Measurements from ENCODE around the gene UBQLN4.

The UBQLN4 gene

GRCh38 chr1:156053768-156054499, at the start of gene UBQLN4:
Gene UBQLN4, minus strand, starts transcription at chr1:156053798. Its CDS starts 97 bp downstream, at chr1:156053701.
- Histone ChIP-seq H3K4me3 (ENCODE audit: low read depth in 1 of 2, low read length in 2 of 2) (peak within 1 kb of the TSS; percentile 98), H3K36me3 (ENCODE audit: control insufficient read depth in 1 of 2, insufficient read depth in 2 of 2, low read length in 2 of 2) (peaks cover 0 to 21% of the 10 kb centered on the region in 2 donors), H3K9ac (ENCODE audit: low read depth in 1 of 2, low read length in 2 of 2) (peak within 1 kb of the TSS; percentile 94 to 95), H3K9me3 (ENCODE audit: control insufficient read depth in 1 of 2, low read length in 2 of 2) (no peaks in the 10 kb centered on the region), H3K27me3 (ENCODE audit: control insufficient read depth in 1 of 2, insufficient read depth in 2 of 2, low read length in 2 of 2) (no peaks in the 10 kb centered on the region), H3K4me1 (ENCODE audit: control insufficient read depth in 1 of 2, insufficient read depth in 2 of 2, low read length in 2 of 2) (peaks cover 7 to 24% of the 10 kb centered on the region in 2 donors), H3K27ac (ENCODE audit: low read depth, low read length) (peak within 1 kb of the TSS; percentile 82)

GRCh38 chr1:156102633-156103511, 49.3 kb upstream of the UBQLN4 start:
- Histone ChIP-seq H3K27me3 (ENCODE audit: control insufficient read depth in 1 of 2, insufficient read depth in 2 of 2, low read length in 2 of 2) (no peaks in the 10 kb centered on the region), H3K4me3 (ENCODE audit: low read depth in 1 of 2, low read length in 2 of 2) (peak overlapping the region; percentile 25 to 36), H3K36me3 (ENCODE audit: control insufficient read depth in 1 of 2, insufficient read depth in 2 of 2, low read length in 2 of 2) (no peaks in the 10 kb centered on the region), H3K9me3 (ENCODE audit: control insufficient read depth in 1 of 2, low read length in 2 of 2) (no peaks in the 10 kb centered on the region), H3K9ac (ENCODE audit: low read depth in 1 of 2, low read length in 2 of 2) (peak overlapping the region; percentile 9 to 72), H3K4me1 (ENCODE audit: control insufficient read depth in 1 of 2, insufficient read depth in 2 of 2, low read length in 2 of 2) (peaks cover 58 to 60% of the 10 kb centered on the region in 2 donors), H3K27ac (ENCODE audit: low read depth, low read length) (peak overlapping the region; percentile 93)

GRCh38 chr1:156101880-156102279, 48.3 kb upstream of the UBQLN4 start:
- Histone ChIP-seq H3K4me3 (ENCODE audit: low read depth in 1 of 2, low read length in 2 of 2) (no peak overlapping the region), H3K36me3 (ENCODE audit: control insufficient read depth in 1 of 2, insufficient read depth in 2 of 2, low read length in 2 of 2) (no peaks in the 10 kb centered on the region), H3K27ac (ENCODE audit: low read depth, low read length) (no peak overlapping the region), H3K9me3 (ENCODE audit: control insufficient read depth in 1 of 2, low read length in 2 of 2) (no peaks in the 10 kb centered on the region), H3K4me1 (ENCODE audit: control insufficient read depth in 1 of 2, insufficient read depth in 2 of 2, low read length in 2 of 2) (peaks cover 59 to 62% of the 10 kb centered on the region in 2 donors), H3K9ac (ENCODE audit: low read depth in 1 of 2, low read length in 2 of 2) (no peak overlapping the region), H3K27me3 (ENCODE audit: control insufficient read depth in 1 of 2, insufficient read depth in 2 of 2, low read length in 2 of 2) (no peaks in the 10 kb centered on the region)

GRCh38 chr1:156100205-156100995, 46.8 kb upstream of the UBQLN4 start:
- no peak overlapping the region for H3K27ac ChIP-seq (ENCODE audit: low read depth, low read length)
- no peaks in the 10 kb centered on the region for H3K9me3 ChIP-seq (ENCODE audit: control insufficient read depth in 1 of 2, low read length in 2 of 2)
- peaks cover 58 to 65% of the 10 kb centered on the region in 2 donors for H3K4me1 ChIP-seq (ENCODE audit: control insufficient read depth in 1 of 2, insufficient read depth in 2 of 2, low read length in 2 of 2)
- H3K36me3 ChIP-seq (ENCODE audit: control insufficient read depth in 1 of 2, insufficient read depth in 2 of 2, low read length in 2 of 2): no peaks in the 10 kb centered on the region
- no peaks in the 10 kb centered on the region for H3K27me3 ChIP-seq (ENCODE audit: control insufficient read depth in 1 of 2, insufficient read depth in 2 of 2, low read length in 2 of 2)
- H3K4me3 ChIP-seq (ENCODE audit: low read depth in 1 of 2, low read length in 2 of 2): no peak overlapping the region
- H3K9ac ChIP-seq (ENCODE audit: low read depth in 1 of 2, low read length in 2 of 2): no peak overlapping the region

GRCh38 chr1:156099282-156099681, 45.7 kb upstream of the UBQLN4 start:
- H3K4me1 ChIP-seq (ENCODE audit: control insufficient read depth in 1 of 2, insufficient read depth in 2 of 2, low read length in 2 of 2): peaks cover 47 to 53% of the 10 kb centered on the region in 2 donors
- no peak overlapping the region for H3K27ac ChIP-seq (ENCODE audit: low read depth, low read length)
- no peaks in the 10 kb centered on the region for H3K9me3 ChIP-seq (ENCODE audit: control insufficient read depth in 1 of 2, low read length in 2 of 2)
- no peaks in the 10 kb centered on the region for H3K36me3 ChIP-seq (ENCODE audit: control insufficient read depth in 1 of 2, insufficient read depth in 2 of 2, low read length in 2 of 2)
- no peak overlapping the region for H3K4me3 ChIP-seq (ENCODE audit: low read depth in 1 of 2, low read length in 2 of 2)
- no peak overlapping the region for H3K9ac ChIP-seq (ENCODE audit: low read depth in 1 of 2, low read length in 2 of 2)
- H3K27me3 ChIP-seq (ENCODE audit: control insufficient read depth in 1 of 2, insufficient read depth in 2 of 2, low read length in 2 of 2): no peaks in the 10 kb centered on the region

GRCh38 chr1:156098784-156099183, 45.2 kb upstream of the UBQLN4 start:
- Histone ChIP-seq H3K4me1 (ENCODE audit: control insufficient read depth in 1 of 2, insufficient read depth in 2 of 2, low read length in 2 of 2) (peaks cover 42 to 48% of the 10 kb centered on the region in 2 donors), H3K27ac (ENCODE audit: low read depth, low read length) (no peak overlapping the region), H3K36me3 (ENCODE audit: control insufficient read depth in 1 of 2, insufficient read depth in 2 of 2, low read length in 2 of 2) (no peaks in the 10 kb centered on the region), H3K4me3 (ENCODE audit: low read depth in 1 of 2, low read length in 2 of 2) (no peak overlapping the region), H3K9me3 (ENCODE audit: control insufficient read depth in 1 of 2, low read length in 2 of 2) (no peaks in the 10 kb centered on the region), H3K27me3 (ENCODE audit: control insufficient read depth in 1 of 2, insufficient read depth in 2 of 2, low read length in 2 of 2) (no peaks in the 10 kb centered on the region), H3K9ac (ENCODE audit: low read depth in 1 of 2, low read length in 2 of 2) (no peak overlapping the region)

GRCh38 chr1:156097499-156098178, 44.0 kb upstream of the UBQLN4 start:
- H3K36me3 ChIP-seq (ENCODE audit: control insufficient read depth in 1 of 2, insufficient read depth in 2 of 2, low read length in 2 of 2): no peaks in the 10 kb centered on the region
- no peaks in the 10 kb centered on the region for H3K27me3 ChIP-seq (ENCODE audit: control insufficient read depth in 1 of 2, insufficient read depth in 2 of 2, low read length in 2 of 2)
- peaks cover 31 to 37% of the 10 kb centered on the region in 2 donors for H3K4me1 ChIP-seq (ENCODE audit: control insufficient read depth in 1 of 2, insufficient read depth in 2 of 2, low read length in 2 of 2)
- H3K9ac ChIP-seq (ENCODE audit: low read depth in 1 of 2, low read length in 2 of 2): no peak overlapping the region
- H3K27ac ChIP-seq (ENCODE audit: low read depth, low read length): no peak overlapping the region
- H3K9me3 ChIP-seq (ENCODE audit: control insufficient read depth in 1 of 2, low read length in 2 of 2): no peaks in the 10 kb centered on the region
- H3K4me3 ChIP-seq (ENCODE audit: low read depth in 1 of 2, low read length in 2 of 2): no peak overlapping the region

- Histone ChIP-seq H3K27me3 (ENCODE audit: control insufficient read depth in 1 of 2, insufficient read depth in 2 of 2, low read length in 2 of 2) (no peaks in the 10 kb centered on the region), H3K4me1 (ENCODE audit: control insufficient read depth in 1 of 2, insufficient read depth in 2 of 2, low read length in 2 of 2) (peaks cover 23 to 29% of the 10 kb centered on the region in 2 donors), H3K9me3 (ENCODE audit: control insufficient read depth in 1 of 2, low read length in 2 of 2) (no peaks in the 10 kb centered on the region), H3K4me3 (ENCODE audit: low read depth in 1 of 2, low read length in 2 of 2) (peak overlapping the region in 1 of 2 donors; percentile 11), H3K27ac (ENCODE audit: low read depth, low read length) (peak overlapping the region; percentile 53), H3K9ac (ENCODE audit: low read depth in 1 of 2, low read length in 2 of 2) (peak overlapping the region in 1 of 2 donors; percentile 40), H3K36me3 (ENCODE audit: control insufficient read depth in 1 of 2, insufficient read depth in 2 of 2, low read length in 2 of 2) (no peaks in the 10 kb centered on the region)
Measured at GRCh38 chr1:156096640-156097391, 43.2 kb upstream of the UBQLN4 start.

GRCh38 chr1:156095906-156096508, 42.4 kb upstream of the UBQLN4 start:
- Histone ChIP-seq H3K36me3 (ENCODE audit: control insufficient read depth in 1 of 2, insufficient read depth in 2 of 2, low read length in 2 of 2) (no peaks in the 10 kb centered on the region), H3K27ac (ENCODE audit: low read depth, low read length) (no peak overlapping the region), H3K27me3 (ENCODE audit: control insufficient read depth in 1 of 2, insufficient read depth in 2 of 2, low read length in 2 of 2) (no peaks in the 10 kb centered on the region), H3K9ac (ENCODE audit: low read depth in 1 of 2, low read length in 2 of 2) (no peak overlapping the region), H3K4me3 (ENCODE audit: low read depth in 1 of 2, low read length in 2 of 2) (no peak overlapping the region), H3K9me3 (ENCODE audit: control insufficient read depth in 1 of 2, low read length in 2 of 2) (no peaks in the 10 kb centered on the region), H3K4me1 (ENCODE audit: control insufficient read depth in 1 of 2, insufficient read depth in 2 of 2, low read length in 2 of 2) (peaks cover 21 to 28% of the 10 kb centered on the region in 2 donors)
